Measurements from ENCODE around the gene PPDPF.
"Not testable (repeated sequence)": the region's sequence is repeated elsewhere in the genome, so short reads cannot be mapped to it uniquely, and the experiment has no call there.

Gene PPDPF

DNA sequence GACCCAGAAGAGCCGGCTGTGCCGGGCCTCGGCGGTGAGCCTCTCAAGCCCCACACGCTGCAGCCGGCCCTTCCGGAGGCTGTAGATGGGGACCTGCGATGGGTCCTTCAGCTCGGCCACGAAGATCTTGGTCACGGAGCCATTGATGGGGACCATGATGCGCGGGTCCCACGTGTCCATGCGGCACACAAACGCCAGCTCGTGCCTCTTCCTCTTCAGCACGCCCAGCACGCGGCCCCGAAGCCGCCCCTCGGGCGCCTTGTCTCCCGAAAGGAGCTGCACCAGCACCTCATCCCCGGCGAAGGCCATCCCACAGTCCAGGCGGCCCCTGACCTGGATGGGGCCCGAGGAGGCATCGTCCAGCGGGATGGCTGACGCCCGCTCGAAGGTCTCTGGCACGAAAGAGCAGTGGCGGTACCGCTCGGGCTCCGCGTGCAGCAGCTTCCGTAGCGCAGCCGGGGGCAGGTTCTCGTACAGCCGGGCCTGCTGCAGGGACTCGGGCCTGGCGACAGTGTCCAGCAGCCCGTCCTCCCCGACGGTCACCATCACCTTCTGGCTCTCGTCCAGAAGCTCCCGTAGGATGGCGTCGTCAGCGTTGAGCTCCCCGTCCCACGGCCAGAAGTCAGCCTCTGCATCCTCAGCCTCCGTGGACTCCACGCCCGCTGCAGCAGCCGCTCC is 44.6 kb downstream of the PPDPF start:
- DNase-seq (ENCODE audit: low read depth), result no peak

DNA sequence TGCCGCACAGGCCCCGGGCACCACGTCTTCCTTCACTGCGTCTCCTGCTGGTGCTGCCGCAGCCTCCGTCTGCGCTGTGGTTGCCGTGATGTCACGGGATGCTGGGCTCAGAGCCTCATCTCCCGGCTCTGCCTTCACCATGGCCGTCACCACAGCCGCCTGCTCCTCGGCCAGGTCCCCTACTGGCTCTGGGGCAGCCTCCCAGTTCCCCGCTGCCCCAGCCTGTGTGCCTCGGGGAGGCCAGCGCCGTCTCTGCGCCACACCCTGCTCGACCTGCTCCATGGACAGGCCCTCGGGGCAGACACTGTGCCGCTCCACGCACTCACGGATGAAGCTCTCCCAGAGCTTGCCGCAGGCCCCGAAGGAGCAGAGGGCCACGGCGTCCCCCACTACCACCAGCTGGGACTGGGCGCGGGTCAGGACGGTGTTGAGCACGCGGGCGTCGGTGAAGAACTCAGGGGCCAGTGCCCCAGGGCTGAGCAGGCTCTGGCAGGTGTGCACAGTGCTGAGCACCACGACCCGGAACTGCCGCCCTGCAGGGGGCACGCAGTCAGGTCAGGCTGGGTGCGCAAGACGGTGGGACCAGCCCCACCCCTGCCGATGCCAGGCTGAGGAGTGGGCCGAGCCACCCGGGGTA is 45.3 kb downstream of the PPDPF start:
- DNase-seq (ENCODE audit: low read depth), result no peak

DNA sequence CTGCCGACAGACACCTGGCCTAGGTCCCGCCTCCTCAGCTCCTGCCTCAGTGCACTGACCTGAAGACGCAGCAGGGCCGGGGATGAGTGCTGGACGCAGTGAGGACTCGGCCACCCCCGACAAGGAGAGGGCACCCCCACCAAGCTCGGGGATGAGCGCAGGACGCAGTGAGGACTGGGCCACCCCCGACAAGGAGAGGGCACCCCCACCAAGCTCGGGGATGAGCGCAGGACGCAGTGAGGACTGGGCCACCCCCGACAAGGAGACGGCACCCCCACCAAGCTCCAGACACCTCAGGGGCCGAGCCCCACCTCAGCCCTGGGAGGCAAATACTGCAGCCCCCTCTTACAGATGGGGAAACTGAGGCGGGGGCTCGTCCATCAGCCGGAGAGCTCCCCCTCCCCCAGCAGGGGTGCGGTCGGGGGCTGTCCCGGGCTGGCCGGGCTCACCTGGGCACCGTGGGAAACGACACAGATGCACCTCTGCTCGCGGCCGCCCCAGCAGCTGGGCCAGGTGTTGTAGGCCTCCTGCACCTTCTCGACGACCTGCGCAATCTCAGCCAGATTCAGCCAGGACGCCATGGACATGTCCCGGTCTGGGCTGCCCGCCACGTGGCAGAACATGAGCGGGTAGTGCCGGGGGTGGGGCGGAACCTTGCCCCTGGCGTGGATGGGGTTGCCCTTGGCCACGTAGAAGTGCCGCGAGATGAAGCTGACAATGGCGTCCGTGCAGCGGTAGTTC is 46.0 kb downstream of the PPDPF start:
- DNase-seq (ENCODE audit: low read depth), result no peak

DNA sequence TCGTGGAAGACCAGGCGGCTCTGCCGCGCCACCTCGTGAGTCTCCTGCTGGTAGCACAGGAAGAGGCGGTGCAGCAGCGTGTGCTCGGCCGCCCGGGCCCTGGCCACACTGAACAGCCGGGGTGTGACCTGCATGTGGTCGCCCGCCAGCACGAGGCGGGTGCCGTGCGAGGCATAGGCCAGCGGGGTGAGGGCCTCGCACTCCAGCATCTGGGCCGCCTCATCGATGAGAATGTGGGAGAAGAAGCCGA is 46.5 kb downstream of the PPDPF start:
- DNase-seq (ENCODE audit: low read depth), result no peak

DNA sequence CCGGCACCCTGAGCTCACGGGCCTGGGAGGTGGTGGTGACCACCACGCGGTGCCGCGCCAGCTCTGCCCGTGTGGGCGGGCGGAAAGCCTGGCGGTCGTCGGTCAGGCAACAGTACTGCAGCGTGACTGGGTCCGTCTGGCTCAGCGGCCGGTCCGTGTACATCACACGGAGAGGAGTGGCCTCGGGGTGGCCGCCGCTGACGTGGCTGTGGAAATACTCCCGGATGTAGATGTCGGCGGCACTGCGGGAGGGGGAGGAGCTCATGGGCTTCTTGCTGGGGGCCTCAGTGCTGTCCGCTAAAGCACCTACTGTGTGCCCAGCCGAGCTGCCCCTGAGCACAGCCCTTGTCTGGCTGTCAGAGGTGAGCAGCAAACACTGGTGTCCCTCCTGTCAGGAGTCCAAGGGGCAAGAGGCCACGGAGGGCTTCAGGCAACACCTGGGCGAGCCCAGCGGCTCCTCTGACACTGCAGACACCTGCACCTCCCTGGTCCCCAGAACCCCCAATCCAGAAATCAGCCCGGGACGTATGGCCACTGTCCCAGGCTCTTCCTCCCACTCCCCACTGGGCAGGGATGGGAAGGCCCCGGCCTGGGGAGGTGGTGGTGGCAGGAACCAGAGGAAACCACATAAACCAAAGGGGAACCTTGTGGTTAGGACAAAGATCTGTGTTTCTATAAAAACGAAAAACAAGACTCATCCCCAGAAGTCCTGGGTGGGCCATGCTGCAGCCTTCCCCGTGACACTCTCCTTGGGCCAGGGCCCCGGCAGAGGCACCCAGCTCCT is 47.0 kb downstream of the PPDPF start:
- DNase-seq (ENCODE audit: low read depth), result no peak

DNA sequence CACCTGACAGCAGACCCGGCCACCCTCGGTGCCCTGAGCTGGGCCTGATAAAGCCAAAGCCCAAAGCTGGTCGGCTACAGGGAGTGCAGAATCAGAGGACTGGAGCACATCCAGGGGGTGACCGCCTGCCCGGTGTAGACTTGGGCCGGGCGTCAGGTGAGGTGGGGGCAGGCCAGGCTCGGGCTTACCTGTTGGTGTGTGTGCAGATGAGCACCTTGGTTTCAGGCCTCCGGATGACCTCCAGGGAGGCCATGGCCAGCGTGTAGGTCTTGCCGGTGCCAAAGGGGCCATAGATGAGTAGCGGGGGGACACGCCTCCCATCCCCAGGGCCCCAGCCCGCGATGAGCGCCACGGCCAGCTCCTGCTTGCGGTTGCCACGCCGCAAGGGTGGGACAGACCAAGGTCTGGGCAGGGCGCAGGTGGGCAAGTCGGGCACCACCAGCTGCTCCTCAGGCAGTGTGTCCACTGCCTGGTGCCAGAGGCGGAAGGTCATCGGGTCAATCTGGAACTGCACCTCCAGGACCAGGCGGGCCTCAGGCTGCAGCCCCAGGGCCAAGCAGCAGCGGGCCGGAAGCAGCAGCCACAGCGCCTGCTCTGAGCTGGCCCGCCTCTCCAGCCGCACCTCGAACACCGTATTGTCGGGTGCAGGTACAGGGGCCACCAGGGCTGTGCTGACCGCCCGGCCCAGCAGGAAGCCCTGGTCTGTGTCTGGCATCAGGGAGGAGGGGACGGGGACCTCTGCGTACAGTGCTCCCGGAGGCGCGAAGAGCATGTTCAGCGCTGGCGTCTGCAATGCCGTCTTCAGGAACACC is 47.8 kb downstream of the PPDPF start:
- no peak for DNase-seq (ENCODE audit: low read depth)

DNA sequence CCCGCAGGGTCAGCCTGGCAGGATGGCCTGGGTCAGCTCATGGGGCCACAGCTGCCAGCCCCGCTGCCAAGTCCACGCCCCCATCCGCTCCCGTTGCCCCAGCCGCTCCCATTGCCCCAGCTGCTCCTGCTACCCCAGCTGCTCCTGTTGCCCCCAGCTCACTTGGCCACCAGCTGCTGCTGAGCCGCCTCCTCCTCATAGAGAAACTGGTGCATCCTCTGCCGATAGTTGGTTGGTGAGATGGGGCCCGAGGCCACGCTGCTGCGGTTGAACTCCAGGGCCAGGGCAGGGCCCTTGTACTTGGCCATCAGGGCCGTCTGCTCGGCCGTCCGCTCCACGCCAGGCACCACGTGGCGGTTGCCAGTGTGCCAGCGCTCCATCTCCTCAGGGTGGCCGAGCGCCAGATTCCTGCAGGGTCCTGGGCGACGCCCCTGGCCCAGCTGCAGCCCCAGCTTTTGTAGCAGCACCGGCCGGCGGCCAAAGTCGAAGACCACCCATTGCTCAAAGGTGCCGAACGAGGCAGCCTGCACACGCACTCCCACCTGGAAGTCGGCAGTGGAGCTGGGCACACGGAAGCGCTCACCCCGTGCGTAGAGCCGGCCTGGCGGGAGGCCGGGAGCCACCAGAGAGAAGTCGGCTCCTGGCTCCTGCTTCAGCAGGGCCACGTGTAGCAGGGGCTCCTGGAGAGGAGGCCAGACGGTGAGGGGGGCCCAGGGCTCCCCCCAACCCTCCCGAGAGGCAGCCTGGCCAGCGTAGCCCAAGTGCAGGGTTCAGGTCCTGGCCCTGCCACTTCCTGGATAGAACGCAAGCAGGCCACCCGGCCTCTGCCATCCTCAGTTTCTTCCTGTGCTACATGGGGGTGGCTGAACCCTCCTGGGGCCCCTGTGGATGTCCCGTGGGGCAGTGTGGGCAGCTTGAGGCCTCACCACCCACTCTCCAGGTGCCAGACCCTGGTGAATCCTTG is 48.7 kb downstream of the PPDPF start:
- no peak for DNase-seq (ENCODE audit: low read depth)

DNA sequence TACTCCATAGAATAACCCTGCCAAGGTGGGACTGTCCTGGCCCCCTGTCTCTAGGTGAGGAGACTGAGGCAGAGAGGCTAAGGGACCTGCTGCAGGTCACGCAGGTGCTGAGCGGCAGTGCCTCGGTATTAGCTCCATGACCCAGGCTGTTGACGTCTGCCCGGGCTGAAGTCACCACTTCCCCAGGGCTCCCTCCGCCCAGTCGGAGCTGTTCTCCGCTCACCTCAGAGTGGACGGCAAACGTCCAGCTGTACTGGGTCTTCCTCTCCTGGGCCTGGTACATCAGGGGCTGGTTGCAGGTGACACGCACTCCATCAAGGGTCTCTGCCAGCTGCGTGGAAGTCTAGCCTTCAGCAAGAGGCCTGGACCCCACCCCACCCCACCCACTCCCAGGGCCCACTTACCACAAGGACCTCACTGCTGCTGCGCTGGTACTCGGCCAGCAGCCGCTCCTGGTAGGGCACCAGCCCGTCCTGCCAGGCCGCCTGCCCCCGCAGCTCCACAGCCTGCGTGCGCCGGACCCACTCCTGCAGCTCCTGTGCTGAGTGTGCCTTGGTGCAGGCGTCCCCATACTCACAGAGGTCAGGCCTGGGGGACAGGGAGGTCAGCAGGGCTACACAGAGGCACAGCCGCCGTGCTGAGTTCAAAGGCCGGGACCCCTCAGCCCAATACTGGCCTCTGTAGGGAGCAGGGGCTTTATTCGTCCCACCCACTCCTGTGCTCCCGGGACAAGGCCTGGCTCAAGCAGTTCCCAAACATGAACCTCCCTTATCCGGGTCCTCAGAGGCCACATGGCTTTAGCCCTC is 49.9 kb downstream of the PPDPF start:
- DNase-seq (ENCODE audit: low read depth), result no peak

DNA sequence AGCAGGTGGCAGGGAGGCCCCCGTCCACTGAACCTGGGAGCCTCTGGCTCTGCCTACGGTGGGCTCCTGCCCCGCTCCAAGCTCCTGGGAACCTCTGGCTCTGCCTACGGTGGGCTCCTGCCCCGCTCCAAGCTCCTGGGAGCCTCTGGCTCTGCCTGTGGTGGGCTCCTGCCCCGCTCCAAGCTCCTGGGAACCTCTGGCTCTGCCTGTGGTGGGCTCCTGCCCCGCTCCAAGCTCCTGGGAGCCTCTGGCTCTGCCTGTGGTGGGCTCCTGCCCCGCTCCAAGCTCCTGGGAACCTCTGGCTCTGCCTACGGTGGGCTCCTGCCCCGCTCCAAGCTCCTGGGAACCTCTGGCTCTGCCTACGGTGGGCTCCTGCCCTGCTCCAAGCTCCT is 50.5 kb downstream of the PPDPF start:
- DNase-seq (ENCODE audit: low read depth), result not testable (repeated sequence)
